K562 (cell line): ENCODE measurements around the gene YAP1. TPM values are rescaled to one million over a fixed set of nuclear protein-coding genes. Genes with fewer than 3 reads are reported as not detected.

ENCODE experiments used
- ATAC-seq: fragments of 200-7000 bp; cut with Tn5 transposase; 3 replicates; pipeline ENCODE4 v1.9.1; 2020; ENCODE audit warnings: moderate library complexity
- Bru-seq: library from RNA; stranded (reverse); fragments of 400-500 nt; gene quantifications from one replicate; lab custom pipeline; 2021; lab: Mats Ljungman, UMichigan
- BruChase-seq, 2 experiments: library from RNA; stranded (reverse); fragments of 400-500 nt; gene quantifications; one replicate each; lab custom pipeline; 2021; lab: Mats Ljungman, UMichigan
- BruUV-seq: library from RNA; stranded (reverse); fragments of 400-500 nt; replicated peaks from 2 replicates; lab custom pipeline; 2021; lab: Mats Ljungman, UMichigan
- CTCF ChIA-PET: fragments of 300-600 bp; formaldehyde crosslinking; extraction: SDS; loops from one replicate; lab custom pipeline; 2021; ENCODE audit warnings: low intra/inter-chr PET ratio; lab: Yijun Ruan, JAX
- POLR2A ChIA-PET: fragments of 300-600, 350-650 bp; sonication (Branson Sonifier 250); formaldehyde crosslinking; extraction: SDS; loops from one replicate; lab custom pipeline; 2021; ENCODE audit warnings: antibody characterized with exemption, inconsistent platforms; lab: Yijun Ruan, JAX
- DNase-seq, 4 experiments: peaks; one replicate each; pipeline versions ENCODE4 v3.0.0 to v3.0.0-alpha.2; 2011 to 2018; ENCODE audit warnings: low spot score in 3 of 4, mixed read lengths in 3 of 4; ENCODE audit errors: extremely low read depth in 1 of 4
- FAIRE-seq: peaks from 2 replicates; lab custom pipeline; 2011; peaks lifted over from hg19 to GRCh38; lab: Jason Lieb, UNC
- H2AFZ ChIP-seq: 2 replicates; pipeline ENCODE4 v1.6.0; 2011; ENCODE audit warnings: low read depth, low read length, control low read depth, inconsistent platforms
- H3K27ac ChIP-seq: fragments of 200-600 bp; 3 replicates; pipeline ENCODE4 v1.8.0; 2011; ENCODE audit warnings: low read depth, mild to moderate bottlenecking, control low read depth, inconsistent platforms, low read length, moderate library complexity, mixed read lengths; ENCODE audit errors: extremely low read depth
- H3K27me3 ChIP-seq, 2 experiments: fragments of 300-600 bp in 1 of 2; 2 replicates in 1 of 2; 3 replicates in 1 of 2; pipeline versions ENCODE4 v1.6.0 to v1.8.0; 2011; ENCODE audit warnings: inconsistent platforms in 2 of 2, low read length in 2 of 2, mild to moderate bottlenecking in 1 of 2, mixed read lengths in 1 of 2, moderate library complexity in 1 of 2; ENCODE audit not compliant: control insufficient read depth in 2 of 2, insufficient read depth in 2 of 2
- H3K36me3 ChIP-seq: fragments of 300-600 bp; 3 replicates; pipeline ENCODE4 v1.8.0; 2011; ENCODE audit warnings: mild to moderate bottlenecking, low read length, inconsistent platforms; ENCODE audit not compliant: control insufficient read depth, insufficient read depth
- H3K4me1 ChIP-seq, 2 experiments: fragments of 200-600 bp in 1 of 2; replicated peaks in 1 of 2; 2 replicates in 1 of 2; 3 replicates in 1 of 2; pipeline versions ENCODE4 v1.5.1 to v1.8.0; 2011; ENCODE audit warnings: inconsistent platforms in 2 of 2, low read length in 2 of 2, mild to moderate bottlenecking in 1 of 2, mixed read lengths in 1 of 2, moderate library complexity in 1 of 2; ENCODE audit not compliant: control insufficient read depth in 2 of 2, insufficient read depth in 2 of 2
- H3K4me2 ChIP-seq: 2 replicates; pipeline ENCODE4 v1.6.1; 2011; ENCODE audit warnings: low read length, control low read depth, inconsistent platforms, mixed read lengths; ENCODE audit not compliant: insufficient read depth
- H3K4me3 ChIP-seq: fragments of 200-600 bp; sonication (generic), shearing (Covaris generic); 2 replicates; pipeline ENCODE4 v1.5.1; 2016; ENCODE audit warnings: control low read depth, inconsistent platforms
- H3K79me2 ChIP-seq: fragments of 200-600 bp; 3 replicates; pipeline ENCODE4 v1.8.0; 2011; ENCODE audit warnings: low read length, inconsistent platforms; ENCODE audit not compliant: control insufficient read depth, insufficient read depth
- H3K9ac ChIP-seq, 2 experiments: 2 replicates each; pipeline versions ENCODE4 v1.6.0 to v1.6.1; 2011; ENCODE audit warnings: low read depth in 2 of 2, low read length in 2 of 2, control low read depth in 1 of 2, inconsistent platforms in 1 of 2, mild to moderate bottlenecking in 1 of 2, mixed read lengths in 1 of 2; ENCODE audit not compliant: insufficient read depth in 1 of 2
- H3K9me1 ChIP-seq: one replicate; pipeline ENCODE4 v1.6.0; 2011; ENCODE audit warnings: inconsistent platforms, mild to moderate bottlenecking, low read length, moderate library complexity; ENCODE audit not compliant: control insufficient read depth, insufficient read depth
- H3K9me3 ChIP-seq: replicated peaks from 2 replicates; pipeline ENCODE4 v1.5.1; 2011; ENCODE audit warnings: low read depth, low read length, inconsistent platforms; ENCODE audit not compliant: control insufficient read depth, insufficient read depth
- H4K20me1 ChIP-seq: replicated peaks from 2 replicates; pipeline ENCODE4 v1.6.1; 2011; ENCODE audit warnings: low read length, inconsistent platforms, mixed read lengths; ENCODE audit not compliant: control insufficient read depth, insufficient read depth
- CXXC5 ChIP-seq: fragments of 250-450 bp; sonication (Bioruptor Pico); IDR thresholded peaks from 2 replicates; pipeline ENCODE4 v1.8.0; 2022; ENCODE audit warnings: inconsistent platforms, mild to moderate bottlenecking, moderate library complexity
- DMBX1 ChIP-seq: fragments of 250-450 bp; sonication (Bioruptor Pico); IDR thresholded peaks from 2 replicates; pipeline ENCODE4 v1.8.0; 2022; ENCODE audit warnings: inconsistent platforms, mild to moderate bottlenecking, moderate library complexity, borderline replicate concordance
- ETV1 ChIP-seq: fragments of 450-650 bp; conservative IDR thresholded peaks from 2 replicates; pipeline ENCODE4 v1.6.1; 2016; ENCODE audit warnings: missing genetic modification characterization, control low read depth, low read depth, missing compliant biosample characterization
- L3MBTL2 ChIP-seq: fragments of 450-650 bp; IDR thresholded peaks from 2 replicates; pipeline ENCODE4 v1.6.1; 2016; ENCODE audit warnings: mild to moderate bottlenecking, moderate library complexity
- MBD1 ChIP-seq: fragments of 250-450 bp; sonication (Bioruptor Pico); IDR thresholded peaks from 2 replicates; pipeline ENCODE4 v1.8.0; 2022; ENCODE audit warnings: inconsistent platforms
- OTX1 ChIP-seq: fragments of 450-650 bp; formaldehyde crosslinking; IDR thresholded peaks from 2 replicates; pipeline ENCODE4 v1.4.0; 2022; ENCODE audit warnings: mild to moderate bottlenecking
- SPI1 ChIP-seq: IDR thresholded peaks from 2 replicates; pipeline ENCODE4 v1.6.1; 2011; ENCODE audit warnings: low read depth, low read length, control low read depth, borderline replicate concordance
- ZFP91 ChIP-seq: sonication (generic); formaldehyde crosslinking; IDR thresholded peaks from 2 replicates; pipeline ENCODE4 v1.8.0; 2022; ENCODE audit warnings: mild to moderate bottlenecking, missing genetic modification reagents
- ZNF561 ChIP-seq: fragments of 450-650 bp; formaldehyde crosslinking; conservative IDR thresholded peaks from 2 replicates; pipeline ENCODE4 v1.4.0; 2020; ENCODE audit warnings: mild to moderate bottlenecking, moderate library complexity
- WGBS: fragments of 100-300 bp; shearing (Covaris generic); methylation state at CpG from one replicate; pipeline ENCODE4 v1.1.6; 2016; ENCODE audit warnings: low coverage, mixed read lengths; ENCODE audit not compliant: insufficient coverage; ENCODE audit errors: missing lambda C conversion rate; 5-methylcytosine and 5-hydroxymethylcytosine counted together
- in situ Hi-C: fragments of 300-500 bp; cut with MboI; formaldehyde crosslinking; loops from 4 replicates; pipeline ENCODE4 v1.15.0; 2018; ENCODE audit warnings: inconsistent platforms, mixed read lengths
- intact Hi-C: fragments of 100-400 bp; cut with micrococcal nuclease; formaldehyde crosslinking; loops from 2 replicates; pipeline ENCODE4 v1.14.2; 2022
- long read RNA-seq, 3 experiments: library from polyadenylated mRNA in 2 of 3; library from RNA in 1 of 3; unstranded in 2 of 3; stranded (forward) in 1 of 3; transcript quantifications; one replicate each; pipeline ENCODE4 v2.0.0, GENCODE V29; 2019 to 2022
- polyA minus RNA-seq, 3 experiments: library from RNA; depleted of rRNA, polyadenylated mRNA; stranded (reverse); fragments of >200 nt; gene quantifications; 2 replicates each; pipeline ENCODE4 v1.2.3, GENCODE V29; 2011
- polyA plus RNA-seq, 8 experiments: library from polyadenylated mRNA; depleted of rRNA in 4 of 8; stranded (reverse) in 5 of 8; unstranded in 3 of 8; fragments of >200 nt; fragmentation: Nextera tagmentation in 2 of 8; fragmentation: Illumina TruSeq in 1 of 8; extraction: Ambion mirVana in 2 of 8; extraction: Trizol in 1 of 8; gene quantifications; 2 replicates each; pipeline versions ENCODE4 v1.2.1 to v1.2.3, GENCODE V29; 2011 to 2014; ENCODE audit warnings: inconsistent platforms in 1 of 8, missing spikeins in 1 of 8
- total RNA-seq, 7 experiments: library from RNA; depleted of rRNA in 6 of 7; stranded (reverse); fragments of >200 nt in 6 of 7; fragmentation: Illumina TruSeq in 2 of 7; extraction: Trizol in 2 of 7; gene quantifications; 2 replicates each; pipeline versions ENCODE4 v1.2.1 to v1.2.3, GENCODE V29; 2011 to 2021; ENCODE audit warnings: low replicate concordance in 1 of 7
- TF ChIP-seq, protein P1 (sequence below): sonication (generic); formaldehyde crosslinking; IDR thresholded peaks from 2 replicates; pipeline ENCODE4 v1.5.0; 2020; ENCODE audit warnings: missing genetic modification reagents

The YAP1 gene
- total RNA-seq (2011; cell fraction: chromatin; rRNA removed; ENCODE audit: low replicate concordance), result not detected in 2 replicates
- total RNA-seq (2011; cell fraction: nucleolus; rRNA removed), result not detected in 2 replicates
- not detected in 2 replicates for total RNA-seq (2011; cell fraction: nucleoplasm; rRNA removed)
- not detected in 2 replicates for total RNA-seq (2014; rRNA removed)
- not detected in 2 replicates for total RNA-seq (2014; rRNA removed; fragmentation: Illumina TruSeq; extraction: Trizol)
- not detected in 2 replicates for total RNA-seq (2015; rRNA removed; fragmentation: Illumina TruSeq; extraction: Trizol)
- total RNA-seq (2021), result 0.18 and 0.20 TPM in 2 replicates
- polyA plus RNA-seq (2011; rRNA removed), result not detected in 2 replicates
- polyA plus RNA-seq (2011; cell fraction: cytosol; rRNA removed), result not detected in 2 replicates
- not detected in 2 replicates for polyA plus RNA-seq (2011; cell fraction: nucleus; rRNA removed)
- polyA plus RNA-seq (2012), result 0.04 TPM in 1 of 2 replicates, not detected in the other
- not detected in 2 replicates for polyA plus RNA-seq (2014; fragmentation: Illumina TruSeq; extraction: Trizol)
- not detected for polyA plus RNA-seq (2014; fragmentation: Nextera tagmentation; extraction: Ambion mirVana)
- polyA plus RNA-seq (2014; rRNA removed), result not detected in 2 replicates
- not detected in 2 replicates for polyA minus RNA-seq (2011; rRNA and poly(A)+ RNA removed)
- polyA minus RNA-seq (2011; cell fraction: cytosol; rRNA and poly(A)+ RNA removed), result 0.95 and 1.0 TPM in 2 replicates
- 0.11 TPM in 1 of 2 replicates, not detected in the other for polyA minus RNA-seq (2011; cell fraction: nucleus; rRNA and poly(A)+ RNA removed)
- percentile 19 among the genes with signal in this experiment for Bru-seq, nascent RNA
- BruChase-seq, experiment 1, labeled RNA remaining after a 2-hour chase, result percentile 22 among the genes with signal in this experiment
- percentile 23 among the genes with signal in this experiment for BruChase-seq, experiment 2, labeled RNA remaining after a 6-hour chase
- long read RNA-seq, experiment 1, result 0 reads
- long read RNA-seq, experiment 2, result 0 reads
- long read RNA-seq, experiment 3, result 0 reads

DNA sequence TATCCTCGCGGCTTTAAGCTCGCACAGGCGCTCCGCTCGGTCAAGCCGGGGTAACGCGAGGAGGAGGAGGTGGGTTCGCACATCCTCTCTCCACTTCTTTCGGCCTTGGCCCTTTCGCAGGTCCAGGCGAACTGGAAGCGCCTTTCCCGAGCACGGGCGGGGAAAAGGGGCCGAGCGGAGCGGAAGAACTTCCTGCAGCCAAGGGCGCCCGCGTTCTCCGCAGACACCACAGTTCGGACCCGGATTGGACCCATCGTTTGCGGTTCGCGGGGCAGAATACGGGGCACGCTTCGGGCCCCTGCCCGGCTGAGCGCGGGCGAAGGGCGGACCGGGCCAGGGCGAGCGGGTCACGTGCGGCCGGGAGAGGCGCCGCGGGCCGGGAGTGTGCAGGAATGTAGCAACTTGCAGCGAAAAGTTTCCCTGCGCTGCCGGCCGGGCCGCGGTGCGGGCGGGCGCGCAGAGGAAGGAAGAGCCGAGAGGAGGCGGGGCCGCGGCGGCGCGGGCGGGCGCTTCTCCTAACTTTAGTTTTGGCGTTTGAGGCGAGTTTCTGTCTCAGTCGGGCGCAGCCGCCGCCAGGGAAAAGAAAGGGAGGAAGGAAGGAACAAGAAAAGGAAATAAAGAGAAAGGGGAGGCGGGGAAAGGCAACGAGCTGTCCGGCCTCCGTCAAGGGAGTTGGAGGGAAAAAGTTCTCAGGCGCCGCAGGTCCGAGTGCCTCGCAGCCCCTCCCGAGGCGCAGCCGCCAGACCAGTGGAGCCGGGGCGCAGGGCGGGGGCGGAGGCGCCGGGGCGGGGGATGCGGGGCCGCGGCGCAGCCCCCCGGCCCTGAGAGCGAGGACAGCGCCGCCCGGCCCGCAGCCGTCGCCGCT lies at the start of gene YAP1:
YAP1 (plus strand) TSS at position 552 of the 865 bp plus-strand sequence. CDS start 402 bp downstream, outside the sequence.
- POLR2A ChIA-PET, result no interaction called here
- H2AFZ ChIP-seq, result peak within 1 kb of the TSS; percentile 59; the same call in 1 of the 2 replicates
- H3K9me1 ChIP-seq, result no peaks in the 10 kb centered on the region
- H3K4me3 ChIP-seq, result peak within 1 kb of the TSS; percentile 19
- H3K79me2 ChIP-seq, result no peaks in the 10 kb centered on the region
- H3K4me1 ChIP-seq, result peaks cover 0 to 12% of the 10 kb centered on the region in 2 experiments; a peak in 1 of 5 replicates
- intact Hi-C loops, result no loop called here
- in situ Hi-C loops, result no loop called here
- peak within 1 kb of the TSS; percentile 55; the same call in 1 of the 2 replicates for H3K4me2 ChIP-seq
- DNase-seq, result peak; percentile 37 to 66 (median 48)
- H4K20me1 ChIP-seq, result no peaks in the 10 kb centered on the region
- peaks cover 0 to 6% of the 10 kb centered on the region in 2 experiments; a peak in 1 of 5 replicates for H3K27me3 ChIP-seq
- no peak for FAIRE-seq
- H3K27ac ChIP-seq, result no peak within 1 kb of the TSS
- peak; percentile 94 for ATAC-seq
- H3K9me3 ChIP-seq, result no peaks in the 10 kb centered on the region
- WGBS, result 19% methylated on average over 40 of the region's 104 CpGs
- BruUV-seq, result no TSS peak
- CTCF ChIA-PET, result no interaction called here
- no peaks in the 10 kb centered on the region for H3K36me3 ChIP-seq
- H3K9ac ChIP-seq, result no peak within 1 kb of the TSS
- TF ChIP-seq ZNF561 (CRISPR knock-in tag) (no peak), OTX1 (CRISPR knock-in tag) (no peak), DMBX1 (CRISPR knock-in tag) (no peak), ETV1 (0 out of 2 replicates have a peak, but pooled peaks have one; percentile 27), MBD1 (CRISPR knock-in tag) (0 out of 2 replicates have a peak, but pooled peaks have one; percentile 39), SPI1 (0 out of 2 replicates have a peak, but pooled peaks have one; percentile 4), L3MBTL2 (peak; percentile 24; the same call in 1 of the 2 replicates), CXXC5 (CRISPR knock-in tag) (peak; percentile 41; the same call in 1 of the 2 replicates), ZFP91 (CRISPR knock-in tag) (no peak)
- TF ChIP-seq, protein P1, sequence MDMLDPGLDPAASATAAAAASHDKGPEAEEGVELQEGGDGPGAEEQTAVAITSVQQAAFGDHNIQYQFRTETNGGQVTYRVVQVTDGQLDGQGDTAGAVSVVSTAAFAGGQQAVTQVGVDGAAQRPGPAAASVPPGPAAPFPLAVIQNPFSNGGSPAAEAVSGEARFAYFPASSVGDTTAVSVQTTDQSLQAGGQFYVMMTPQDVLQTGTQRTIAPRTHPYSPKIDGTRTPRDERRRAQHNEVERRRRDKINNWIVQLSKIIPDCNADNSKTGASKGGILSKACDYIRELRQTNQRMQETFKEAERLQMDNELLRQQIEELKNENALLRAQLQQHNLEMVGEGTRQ (CRISPR knock-in tag), result peak; percentile 31
